ENCODE measurements around the gene PDSS2.

Gene PDSS2

GRCh38 chr6:107361753-107362604 lies 97.4 kb downstream of the PDSS2 start:
- no peak for DNase-seq (ENCODE audit: low spot score)

GRCh38 chr6:107360476-107360875 lies 98.9 kb downstream of the PDSS2 start:
- DNase-seq (ENCODE audit: low spot score) = no peak

DNA sequence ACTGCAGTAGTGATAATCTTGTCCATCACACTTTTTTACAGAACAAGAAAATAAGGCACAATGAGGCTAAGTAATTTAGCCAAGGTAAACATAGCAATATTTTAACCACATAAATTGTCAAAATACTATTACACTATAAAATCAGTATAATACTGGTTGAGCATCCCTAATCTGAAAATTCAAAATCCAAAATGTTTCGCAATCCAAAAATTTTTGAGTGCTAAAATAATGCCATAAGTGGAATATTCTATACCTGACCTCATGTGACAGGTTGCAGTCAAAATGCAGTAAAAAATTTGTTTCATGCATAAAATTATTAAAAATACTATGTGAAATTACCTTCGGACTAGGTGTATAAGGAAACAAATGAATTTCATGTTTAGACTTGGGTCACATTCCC lies 101.5 kb downstream of the PDSS2 start:
- DNase-seq (ENCODE audit: low spot score) = no peak

DNA sequence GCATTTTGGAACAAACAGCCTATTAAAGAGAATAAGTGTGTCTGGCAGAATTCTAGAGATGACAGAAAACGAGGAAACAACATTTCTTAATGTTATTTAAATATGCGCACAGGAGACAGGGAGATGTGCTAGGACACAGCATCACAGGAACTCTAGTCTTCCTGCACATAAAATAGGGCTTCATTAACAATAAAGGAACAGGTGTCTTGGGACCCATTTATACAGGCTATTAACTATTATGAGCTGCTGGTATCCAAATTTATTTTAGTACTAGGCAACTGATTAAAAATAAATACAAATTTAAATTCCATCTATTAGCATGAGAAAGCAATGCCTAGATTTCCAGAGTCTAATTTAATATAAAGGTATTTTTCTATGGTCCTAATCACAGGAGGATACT lies 102.3 kb downstream of the PDSS2 start:
- no peak for DNase-seq (ENCODE audit: low spot score)

DNA sequence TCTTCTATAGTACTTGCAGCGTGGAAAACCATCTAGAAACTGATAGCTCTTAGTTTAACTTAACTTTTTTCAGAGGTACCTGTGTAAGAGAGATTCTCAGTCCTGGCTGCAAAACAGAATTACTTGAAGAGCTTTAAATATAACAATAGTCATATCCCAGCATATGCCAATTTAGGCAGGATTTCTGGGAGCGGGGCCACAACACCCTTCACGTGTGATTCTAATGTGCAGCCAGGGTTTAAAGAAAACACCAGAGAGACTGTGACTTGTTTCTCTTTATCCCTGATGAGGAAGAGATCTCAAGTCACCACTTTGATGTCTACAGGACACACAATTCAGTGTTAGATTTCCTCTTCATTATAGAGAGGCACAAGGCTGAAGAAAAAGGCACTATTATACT lies 103.7 kb downstream of the PDSS2 start:
- DNase-seq (ENCODE audit: low spot score) = no peak

DNA sequence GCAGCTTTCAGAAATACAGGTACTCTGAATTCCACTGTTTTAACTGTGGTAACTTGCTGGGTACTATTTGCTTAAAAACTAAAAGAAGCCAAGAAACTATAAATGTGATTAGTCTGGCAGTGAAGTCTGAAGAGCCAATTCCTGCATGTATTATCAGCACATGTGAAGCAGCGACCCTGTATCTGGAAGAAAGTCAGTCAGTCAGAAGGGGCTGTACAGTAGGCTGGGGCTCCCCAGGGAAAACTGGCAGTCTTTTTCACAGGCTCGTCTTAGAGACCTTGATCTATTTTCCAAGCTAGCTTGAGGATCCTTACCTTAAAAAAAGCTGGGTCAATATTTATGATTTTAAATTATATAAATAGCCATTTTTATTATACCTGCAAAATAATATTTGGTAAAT lies 104.9 kb downstream of the PDSS2 start:
- peak; percentile 14 for DNase-seq (ENCODE audit: low spot score)

DNA sequence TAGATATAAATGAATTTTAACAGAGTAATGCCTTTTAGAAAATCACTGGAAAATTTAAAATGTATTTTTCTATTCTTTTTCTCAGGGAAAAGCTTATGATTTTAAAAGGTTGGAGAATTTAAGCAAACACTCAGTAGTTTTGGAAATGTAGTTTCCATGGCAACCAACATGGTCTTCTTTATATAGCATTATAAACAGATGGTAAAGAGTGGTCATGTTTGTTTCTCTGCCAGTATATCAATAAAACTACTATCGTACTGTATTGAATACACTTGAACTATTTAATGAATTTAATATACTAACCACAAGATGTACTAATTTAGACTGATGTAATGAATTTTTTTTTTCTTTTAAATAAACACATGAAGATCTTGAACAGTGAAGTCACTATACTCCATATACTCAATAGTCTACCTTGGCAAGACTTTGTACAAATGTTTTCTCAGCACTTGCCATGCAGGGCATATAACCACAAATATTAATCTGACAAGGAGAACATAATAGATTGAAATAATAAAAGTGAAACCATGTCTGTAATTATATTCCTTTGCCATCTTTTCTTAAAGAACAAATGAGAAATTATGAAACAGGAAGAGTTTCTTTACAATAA lies 105.5 kb downstream of the PDSS2 start:
- no peak for DNase-seq (ENCODE audit: low spot score)

GRCh38 chr6:107348224-107348623 lies 111.1 kb downstream of the PDSS2 start:
- DNase-seq (ENCODE audit: low spot score) = no peak

DNA sequence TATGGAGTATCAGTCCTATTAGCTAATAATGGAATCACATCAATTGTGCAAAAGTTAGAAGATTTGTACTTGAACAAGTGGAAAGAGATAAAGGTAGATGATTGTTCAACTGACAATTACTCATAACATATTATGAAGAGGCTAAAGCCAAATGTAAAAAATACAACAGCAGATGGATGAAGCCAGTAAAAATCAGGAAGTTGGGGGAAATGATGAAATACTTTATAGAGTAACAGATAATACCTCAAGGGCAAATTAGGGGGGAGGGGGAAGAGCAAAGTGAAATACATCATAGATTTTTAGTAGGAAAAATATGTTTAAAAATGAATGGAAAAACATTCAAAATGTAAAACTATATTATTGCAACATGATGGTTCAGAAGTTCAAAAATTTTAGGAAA lies 114.0 kb downstream of the PDSS2 start:
- no peak for DNase-seq (ENCODE audit: low spot score)

- DNase-seq (ENCODE audit: low spot score) = no peak
Measured at GRCh38 chr6:107344981-107345380, 114.4 kb downstream of the PDSS2 start.

DNA sequence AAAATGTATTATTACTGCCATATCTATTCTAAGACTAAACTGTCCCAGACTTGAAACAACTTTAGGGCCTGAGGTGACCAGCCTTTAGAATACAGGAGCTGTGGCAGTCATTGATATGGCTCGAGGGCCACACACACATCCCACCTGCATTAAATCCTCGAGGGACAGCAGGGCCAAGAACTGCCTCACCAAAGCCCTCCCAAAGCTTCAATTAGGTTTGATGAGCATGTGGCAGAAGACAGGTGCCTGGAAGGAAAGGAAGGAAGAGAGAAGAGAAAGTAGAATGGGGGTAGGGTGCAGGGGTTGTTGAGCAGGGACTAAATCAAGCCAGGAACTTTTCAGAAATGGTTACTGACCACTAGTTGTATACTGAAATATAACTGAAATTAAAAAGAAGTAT lies 115.0 kb downstream of the PDSS2 start:
- peak; percentile 24 for DNase-seq (ENCODE audit: low spot score)

- no peak for DNase-seq (ENCODE audit: low spot score)
Measured at GRCh38 chr6:107342144-107342543, 117.2 kb downstream of the PDSS2 start.

GRCh38 chr6:107340881-107341280 lies 118.5 kb downstream of the PDSS2 start:
- DNase-seq (ENCODE audit: low spot score) = peak; percentile 95

DNA sequence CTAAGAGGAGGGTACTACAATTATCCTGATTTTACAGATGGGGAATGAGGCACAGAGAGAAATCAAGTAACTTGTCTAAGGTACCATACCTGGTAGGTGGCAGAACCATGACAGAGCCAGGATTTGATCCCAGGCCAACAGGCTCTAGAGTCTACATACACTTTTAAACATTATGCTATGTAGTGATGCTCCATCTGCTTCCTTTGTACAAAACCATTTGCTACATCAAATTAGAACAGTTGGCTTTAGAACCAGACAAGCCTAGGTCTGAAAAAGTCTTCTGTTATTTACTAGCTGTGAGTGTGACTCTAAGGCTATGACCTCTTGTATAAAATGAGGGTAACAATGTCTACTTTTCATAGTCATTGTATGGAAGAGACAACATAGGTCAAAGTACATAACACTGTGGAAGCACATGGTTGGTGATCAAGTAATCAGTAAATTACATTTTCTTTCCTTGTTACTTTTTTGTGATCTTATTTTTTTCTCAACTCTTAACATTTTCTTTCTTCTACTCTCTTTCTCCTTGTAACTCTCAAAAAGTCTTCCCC lies 122.1 kb downstream of the PDSS2 start:
- no peak for DNase-seq (ENCODE audit: low spot score)

- no peak for DNase-seq (ENCODE audit: low spot score)
Measured at GRCh38 chr6:107334026-107334425, 125.3 kb downstream of the PDSS2 start.

- no peak for DNase-seq (ENCODE audit: low spot score)
Measured at GRCh38 chr6:107333491-107333890, 125.9 kb downstream of the PDSS2 start.

GRCh38 chr6:107331409-107332386 lies 127.7 kb downstream of the PDSS2 start:
- DNase-seq (ENCODE audit: low spot score) = no peak

GRCh38 chr6:107330168-107330567 lies 129.2 kb downstream of the PDSS2 start:
- no peak for DNase-seq (ENCODE audit: low spot score)

DNA sequence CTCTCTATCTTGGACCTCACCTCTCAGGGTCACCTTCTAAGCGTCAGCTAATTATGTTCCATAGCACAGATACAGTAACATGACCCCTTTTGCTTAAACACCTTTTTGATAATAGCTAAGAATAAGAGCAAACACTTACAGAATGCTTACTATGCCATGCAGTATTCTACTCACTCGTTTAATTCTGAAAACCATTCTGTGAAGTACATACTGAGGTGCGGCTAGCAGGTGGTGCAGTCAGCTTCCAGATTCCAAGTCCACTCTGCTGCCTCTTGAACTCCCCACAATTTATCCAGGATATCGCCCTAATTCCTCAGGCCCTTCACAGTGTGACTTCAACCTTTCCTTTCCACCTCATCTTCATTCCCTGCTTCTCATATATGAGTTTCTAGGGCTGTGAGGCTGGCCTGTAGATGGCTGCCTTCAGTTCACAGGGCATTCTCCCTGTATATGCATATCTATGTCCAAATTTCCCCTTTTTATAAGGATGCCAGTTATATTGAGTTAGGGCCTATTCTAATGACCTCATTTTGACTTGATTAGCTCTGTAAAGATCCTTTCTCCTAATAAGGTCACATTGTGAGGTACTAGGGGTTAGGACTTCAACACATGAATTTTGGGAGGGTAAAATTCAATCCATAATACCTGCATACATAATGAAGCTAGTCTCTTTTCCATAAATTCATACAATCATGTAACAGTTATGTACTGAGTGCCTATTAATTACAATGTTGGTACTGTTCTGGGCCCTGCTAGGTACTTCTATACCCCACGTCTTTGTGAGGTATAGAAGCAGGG lies 130.1 kb downstream of the PDSS2 start:
- DNase-seq (ENCODE audit: low spot score) = no peak

DNA sequence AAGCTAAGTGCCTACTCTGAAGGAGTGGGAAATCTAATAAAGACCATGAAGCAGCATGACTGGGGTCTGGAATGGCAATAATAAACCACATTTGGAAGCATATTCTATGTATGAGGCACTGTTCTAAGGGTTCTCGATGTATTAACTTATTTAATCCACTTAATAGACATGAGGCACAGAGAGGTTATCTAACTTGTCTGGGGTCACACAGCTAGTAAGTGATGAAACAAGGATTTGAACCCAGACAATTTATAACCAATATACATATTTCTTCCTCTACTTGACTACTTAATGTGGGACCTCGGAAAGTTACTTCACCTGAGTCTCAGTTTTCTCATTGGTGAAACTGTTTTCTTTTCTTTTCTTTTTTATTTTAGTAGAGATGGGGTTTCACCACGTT lies 131.3 kb downstream of the PDSS2 start:
- no peak for DNase-seq (ENCODE audit: low spot score)
